HFF-Myc (cell line): ENCODE data around the gene CYP1A1.

ENCODE experiments used
- DNase-seq: peaks from one replicate; pipeline ENCODE4 v3.0.0-alpha.2; 2011; ENCODE audit warnings: low read depth; ENCODE audit errors: extremely low read depth
- H3K4me3 ChIP-seq: replicated peaks from 2 replicates; pipeline ENCODE4 v1.5.1; 2011; ENCODE audit warnings: low read depth, mild to moderate bottlenecking, control low read depth, low read length
- CTCF ChIP-seq: IDR thresholded peaks from 2 replicates; pipeline ENCODE4 v1.5.1; 2012; ENCODE audit warnings: mild to moderate bottlenecking, low read depth, low read length, control low read depth; ENCODE audit errors: missing control alignments

CYP1A1 gene

GRCh38 chr15:74692327-74692726, 33.0 kb downstream of the CYP1A1 start:
- no peak for TF ChIP-seq CTCF
- no peak for DNase-seq
- no peak overlapping the region for H3K4me3 ChIP-seq

- DNase-seq = no peak
- TF ChIP-seq CTCF = no peak
- no peak overlapping the region for H3K4me3 ChIP-seq
These were observed 41.6 kb downstream of the CYP1A1 start for GRCh38 chr15:74683758-74684157.

GRCh38 chr15:74682954-74683353, 42.4 kb downstream of the CYP1A1 start:
- no peak for TF ChIP-seq CTCF
- H3K4me3 ChIP-seq = no peak overlapping the region
- no peak for DNase-seq

- no peak for DNase-seq
- H3K4me3 ChIP-seq = no peak overlapping the region
- no peak for TF ChIP-seq CTCF
These were observed 44.9 kb downstream of the CYP1A1 start for GRCh38 chr15:74680456-74680855.

- no peak for DNase-seq
- no peak overlapping the region for H3K4me3 ChIP-seq
- TF ChIP-seq CTCF = no peak
These were observed 48.5 kb downstream of the CYP1A1 start for GRCh38 chr15:74676801-74677200.

- no peak overlapping the region for H3K4me3 ChIP-seq
- DNase-seq = no peak
- no peak for TF ChIP-seq CTCF
These were observed 51.2 kb downstream of the CYP1A1 start for GRCh38 chr15:74674161-74674560.

- no peak for DNase-seq
- no peak overlapping the region for H3K4me3 ChIP-seq
- no peak for TF ChIP-seq CTCF
These were observed 55.7 kb downstream of the CYP1A1 start for GRCh38 chr15:74669627-74670026.
